GM19023 (cell line): ENCODE data around the gene MTHFS.
"Not testable (repeated sequence)": the region's sequence is repeated elsewhere in the genome, so short reads cannot be mapped to it uniquely, and the experiment has no call there.

Experiments
- ATAC-seq: cut with Tn5 transposase; IDR thresholded peaks from one replicate; pipeline ENCODE4 v1.9.1; 2021; ENCODE audit warnings: mild to moderate bottlenecking, moderate library complexity; ENCODE audit not compliant: unreplicated experiment

MTHFS gene

DNA sequence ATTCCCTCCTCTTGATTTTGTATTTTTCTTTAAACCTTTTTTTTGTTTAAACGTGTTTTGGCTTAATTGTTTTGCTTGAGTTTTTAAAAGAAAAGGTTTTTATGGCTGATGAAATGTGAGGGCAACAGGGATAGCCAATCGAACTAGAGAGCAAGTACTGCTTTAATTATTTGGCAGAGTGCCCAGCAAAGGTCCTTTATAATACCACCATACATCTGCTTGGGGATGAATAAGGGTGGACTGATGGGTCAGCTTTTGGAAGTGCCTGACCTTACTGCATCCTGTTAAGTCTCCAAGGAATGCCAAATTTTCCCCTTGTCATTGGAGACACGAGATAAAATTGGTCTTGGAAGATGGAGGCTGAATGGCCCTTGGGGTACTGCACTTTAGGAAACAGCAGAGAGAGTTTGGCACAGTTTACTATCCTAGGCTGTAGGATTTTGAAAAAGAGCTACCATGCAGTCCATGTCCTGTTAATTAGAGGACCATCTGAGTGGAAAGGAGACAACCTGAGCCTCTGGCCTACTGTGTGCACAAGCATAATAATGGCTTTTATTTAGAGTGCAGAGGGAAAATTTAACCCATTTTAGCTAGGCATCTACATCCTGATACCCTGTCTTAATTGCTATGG, 19.8 kb upstream of the MTHFS start:
- ATAC-seq, result no peak

DNA sequence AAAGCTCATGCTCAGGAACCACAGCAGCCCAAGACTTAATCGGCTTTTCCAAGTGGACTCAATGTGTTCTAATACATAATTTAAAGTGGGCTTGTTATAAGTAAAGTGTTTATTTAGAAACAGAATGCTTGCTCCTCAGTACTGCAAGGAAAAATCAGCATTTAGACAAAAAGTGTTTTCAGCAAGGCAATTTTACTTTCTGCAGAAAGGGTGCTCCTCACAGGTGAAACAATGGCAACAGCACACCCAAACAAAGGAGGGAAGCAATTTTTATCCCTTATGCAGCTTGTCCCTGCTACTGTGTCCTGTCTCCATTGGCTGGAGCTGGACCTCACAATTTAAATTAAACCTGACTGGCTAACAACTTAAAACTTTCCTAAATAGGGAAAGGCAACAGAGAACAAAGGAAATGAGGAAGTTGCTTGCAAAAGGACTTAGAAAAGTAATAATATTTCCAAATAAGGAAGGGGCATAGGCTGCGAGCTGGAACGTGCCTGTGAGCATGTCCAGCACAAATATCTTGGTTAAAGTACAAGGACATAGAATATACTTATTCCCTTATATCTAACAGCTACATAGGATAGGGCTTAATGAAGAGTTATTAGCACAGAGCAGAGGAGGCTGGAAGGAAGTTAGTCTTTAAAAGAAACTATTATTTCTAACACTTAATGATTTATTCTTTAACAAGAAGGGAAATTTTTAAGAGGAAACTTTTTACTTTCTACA, 19.1 kb upstream of the MTHFS start:
- not testable (repeated sequence) for ATAC-seq

DNA sequence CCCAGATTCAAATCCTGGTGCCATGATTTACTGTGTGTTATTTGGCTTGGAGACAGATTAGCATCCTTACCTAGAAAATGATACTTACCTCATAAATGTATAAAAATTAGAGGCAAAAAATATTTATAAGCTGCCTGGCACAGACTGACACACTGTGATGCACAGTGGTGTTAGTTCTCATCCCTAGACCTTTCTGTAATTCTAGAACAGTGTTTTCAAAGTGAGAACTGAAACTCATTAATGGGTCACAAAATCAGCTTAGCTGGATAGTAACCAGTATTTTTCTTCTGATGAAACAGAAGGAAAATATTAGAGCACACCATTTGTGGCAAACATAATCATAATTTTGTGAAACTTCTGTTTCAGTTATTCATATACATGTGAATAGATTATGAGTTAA, 17.9 kb upstream of the MTHFS start:
- ATAC-seq, result no peak

- ATAC-seq, result not testable (repeated sequence)
Measured at GRCh38 chr15:79909556-79910335, 12.9 kb upstream of the MTHFS start.

- no peak for ATAC-seq
Measured at GRCh38 chr15:79904271-79904670, 7.5 kb upstream of the MTHFS start.

DNA sequence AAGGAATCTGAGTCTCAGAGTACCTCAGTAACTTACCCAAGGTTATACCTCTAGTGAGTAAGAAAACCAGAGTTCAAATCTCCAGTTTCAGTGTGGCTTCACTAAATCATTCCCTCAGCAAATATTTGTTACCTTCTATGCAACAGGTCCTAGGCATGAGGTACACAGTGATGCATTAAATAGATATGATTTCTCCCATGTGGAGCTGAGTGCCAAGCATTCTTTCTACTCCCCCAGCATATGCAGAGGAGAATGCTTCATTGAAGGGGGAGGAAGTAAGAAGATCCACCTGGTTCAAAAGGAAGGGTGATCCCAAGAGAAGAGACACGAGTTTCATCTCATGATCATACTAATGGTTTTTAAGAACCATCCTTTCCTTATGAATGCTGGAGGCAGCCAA, 6.8 kb upstream of the MTHFS start:
- no peak for ATAC-seq

DNA sequence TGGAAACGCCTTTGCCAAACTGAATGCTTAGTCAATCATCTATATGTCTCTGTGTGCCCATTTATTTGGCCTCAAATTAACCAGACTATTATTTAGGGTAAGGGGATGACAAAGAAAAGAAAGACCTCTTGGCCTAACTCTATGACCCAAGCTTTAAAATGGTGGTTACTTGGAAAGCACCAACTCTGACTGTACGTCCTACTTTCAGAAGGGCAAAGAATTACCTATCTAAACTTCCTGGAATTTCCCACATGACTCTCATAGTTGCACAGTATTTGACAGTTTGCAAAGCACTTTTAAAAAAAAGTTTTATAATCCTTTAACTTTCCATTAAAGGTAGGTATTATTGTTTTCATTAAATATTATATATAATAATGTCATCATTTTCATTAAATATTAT, 6.3 kb upstream of the MTHFS start:
- no peak for ATAC-seq

GRCh38 chr15:79901958-79902357, 5.1 kb upstream of the MTHFS start:
- ATAC-seq, result no peak

- not testable (repeated sequence) for ATAC-seq
Measured at GRCh38 chr15:79900818-79901378, 4.1 kb upstream of the MTHFS start.

- ATAC-seq, result no peak
Measured at GRCh38 chr15:79900087-79900486, 3.3 kb upstream of the MTHFS start.

GRCh38 chr15:79898786-79899185, 2.0 kb upstream of the MTHFS start:
- ATAC-seq, result not testable (repeated sequence)

DNA sequence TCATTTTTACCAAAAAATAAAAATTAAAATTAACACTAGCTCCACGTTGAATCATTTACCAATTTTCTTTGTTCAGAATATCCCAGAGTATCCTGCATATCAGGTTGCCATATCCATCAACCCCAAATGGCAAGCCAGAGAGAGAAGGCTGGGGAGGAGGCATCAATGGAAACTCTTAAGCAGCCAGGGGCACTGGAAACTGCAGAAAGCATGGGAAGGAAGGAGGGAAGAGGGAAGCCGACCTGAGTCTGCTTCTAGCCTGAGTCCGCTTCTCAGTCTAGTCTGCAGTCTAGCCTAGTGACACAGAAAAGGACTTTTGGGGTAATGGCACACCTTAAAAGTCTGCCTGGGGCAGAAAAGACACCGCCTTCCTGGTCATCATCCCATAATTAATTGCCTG, 1.6 kb upstream of the MTHFS start:
- no peak for ATAC-seq

DNA sequence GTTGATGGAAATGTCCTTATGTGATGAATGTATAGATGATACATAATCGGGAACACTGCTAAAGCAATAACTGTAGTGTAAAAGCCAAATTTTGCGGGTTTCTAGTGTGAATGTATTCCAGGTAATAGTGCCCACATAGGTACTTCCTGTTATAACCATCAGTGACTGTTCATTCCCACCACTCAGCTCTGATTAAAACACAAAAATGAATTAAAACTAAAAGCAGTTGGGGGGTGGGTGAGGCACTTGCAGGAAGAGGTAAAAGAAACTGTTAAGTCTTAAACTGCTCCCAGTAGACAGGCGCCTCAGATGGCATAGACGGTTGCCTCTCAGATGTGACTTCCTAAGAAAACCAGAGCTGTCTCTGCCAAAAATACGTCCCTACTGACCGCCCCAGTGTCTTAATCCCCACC, 893 bp upstream of the MTHFS start:
- ATAC-seq, result no peak

DNA sequence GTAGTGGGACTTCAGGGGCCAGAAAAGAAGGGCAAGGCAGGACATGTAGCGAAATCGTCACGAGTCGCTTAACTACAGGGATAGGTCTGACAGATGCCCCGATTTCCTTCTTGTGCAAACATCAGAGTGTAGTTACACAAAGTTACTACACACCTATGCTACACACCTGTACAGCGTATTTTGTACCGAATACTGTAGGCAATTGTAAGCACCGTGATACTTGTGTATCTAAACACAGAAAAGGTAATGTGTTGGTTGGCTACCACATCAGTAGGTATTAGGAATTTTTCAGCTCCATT, 515 bp upstream of the MTHFS start:
- ATAC-seq, result no peak

DNA sequence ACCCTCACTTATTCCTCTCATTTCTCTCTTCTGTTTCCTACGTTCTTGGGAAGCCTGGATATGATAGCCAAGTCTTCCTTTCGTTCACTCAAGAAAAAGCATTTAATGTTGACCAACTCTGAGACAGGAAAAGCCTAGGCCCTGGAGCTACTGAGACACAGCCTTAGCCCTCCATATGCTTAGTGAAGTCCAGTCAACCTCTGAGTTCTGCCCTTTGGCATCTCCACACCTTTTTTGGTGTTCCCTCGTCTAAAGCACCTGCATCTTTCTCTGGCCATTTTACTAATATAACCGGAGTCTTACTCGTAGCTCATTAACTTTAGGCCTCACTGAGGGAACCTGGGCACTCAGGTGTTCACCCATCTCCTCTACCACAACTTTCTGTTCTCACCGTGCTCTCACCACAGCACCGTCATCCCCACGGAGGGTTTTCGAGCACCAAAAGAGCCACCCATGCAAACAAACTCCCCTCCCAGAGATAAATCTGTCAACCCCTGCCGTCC, 632 bp downstream of the MTHFS start:
- ATAC-seq, result no peak

DNA sequence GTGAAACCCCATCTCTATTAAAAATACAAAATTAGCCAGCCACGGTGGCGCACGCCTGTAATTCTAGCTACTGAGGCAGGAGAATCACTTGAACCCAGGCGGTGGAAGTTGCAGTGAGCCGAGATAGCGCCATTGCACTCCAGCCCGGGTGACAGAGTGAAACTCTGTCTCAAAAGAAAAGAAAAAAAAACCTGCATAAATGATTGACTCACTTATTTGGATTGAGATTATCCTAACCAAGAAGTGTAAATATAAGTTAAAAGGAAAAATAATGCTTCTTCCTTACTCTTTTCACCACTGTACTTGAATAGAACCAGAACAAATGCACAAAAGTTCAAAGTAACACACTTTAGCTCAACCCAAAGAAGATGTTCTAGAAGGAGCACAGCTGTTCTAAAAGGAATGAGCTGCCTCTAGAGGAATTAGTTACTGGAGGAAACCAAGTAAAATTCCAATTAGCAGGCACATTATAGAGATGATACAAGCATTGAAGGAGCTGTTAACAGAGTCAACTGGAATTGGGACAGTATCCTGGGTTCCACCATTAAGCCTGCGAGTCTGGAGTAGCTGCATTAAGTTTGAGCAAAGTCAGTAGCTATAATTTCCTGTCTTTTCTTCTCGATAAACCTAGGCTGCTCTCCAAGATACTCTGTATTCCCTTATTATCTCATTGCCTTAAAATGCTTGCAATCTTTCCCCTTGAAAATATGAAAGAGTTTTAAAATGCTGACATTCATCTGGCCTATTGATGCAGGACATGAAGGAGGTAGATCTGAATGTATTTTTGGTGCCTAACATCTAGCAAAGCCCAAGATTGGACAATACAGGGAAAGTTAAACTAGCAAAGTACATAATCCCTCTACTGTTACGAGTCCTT, 9.5 kb downstream of the MTHFS start:
- no peak for ATAC-seq

DNA sequence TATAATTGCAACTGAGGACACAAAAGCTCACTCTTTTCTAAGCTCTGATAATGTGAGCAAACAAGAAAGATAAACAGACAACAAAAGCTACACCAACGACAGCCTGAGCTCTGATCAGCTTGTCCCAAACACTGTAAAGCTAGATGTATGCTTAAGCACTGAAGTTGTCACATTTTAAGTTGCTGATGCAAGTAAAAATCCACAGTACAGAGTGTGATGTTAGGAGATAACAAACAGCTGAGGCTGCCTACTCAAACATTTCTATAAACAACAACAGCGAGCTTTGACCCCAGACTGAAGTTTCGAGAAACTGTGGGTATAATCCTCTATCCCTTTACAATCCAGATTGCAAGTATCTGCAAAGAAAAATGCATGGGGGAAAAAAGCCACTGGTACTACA, 10.7 kb downstream of the MTHFS start:
- ATAC-seq, result no peak

DNA sequence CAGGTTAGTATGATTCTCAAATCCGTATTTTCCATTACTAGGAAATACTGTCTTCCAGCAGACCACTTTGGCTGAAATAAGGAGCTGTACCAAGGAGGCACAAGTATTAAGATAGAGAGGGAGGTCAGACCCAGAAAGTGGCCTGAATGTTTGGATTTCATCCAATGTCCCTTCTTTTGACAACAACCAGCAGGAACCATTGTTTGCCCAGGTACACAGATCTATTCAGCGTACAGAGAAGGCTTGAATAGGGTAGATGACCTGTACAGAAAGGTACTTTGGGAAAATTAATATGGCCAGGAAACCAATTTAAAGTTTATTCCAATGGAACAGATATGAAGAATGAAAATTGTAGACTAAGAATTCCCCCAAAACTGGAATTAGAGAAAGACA, 12.6 kb downstream of the MTHFS start:
- no peak for ATAC-seq

DNA sequence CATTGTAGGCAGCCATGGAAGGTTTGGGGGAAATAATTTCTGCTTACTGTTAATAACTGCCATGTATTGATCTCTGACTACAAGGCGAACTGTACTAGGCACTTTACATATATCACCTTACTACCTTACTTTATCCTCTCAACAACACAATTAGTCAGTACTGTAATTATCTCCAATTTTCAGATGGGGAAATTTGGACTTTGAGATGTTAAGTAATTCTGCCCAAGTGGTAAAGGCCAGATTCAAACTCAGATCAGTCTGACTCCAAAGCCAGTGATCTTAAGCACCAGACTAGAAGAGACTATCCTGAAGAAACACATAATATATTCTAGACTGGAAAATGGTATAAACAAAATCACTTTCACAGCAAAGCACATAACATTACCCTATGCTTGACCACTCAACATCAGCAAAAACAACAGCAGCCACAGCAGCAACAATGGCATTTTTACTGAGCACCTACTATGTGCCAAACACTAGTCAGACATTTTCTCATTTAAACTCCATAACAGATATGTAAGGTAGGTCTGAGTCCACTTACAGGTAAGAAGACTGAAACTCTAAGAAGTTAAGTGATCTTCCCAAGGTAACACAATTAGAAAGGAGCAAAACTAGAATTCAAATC, 13.1 kb downstream of the MTHFS start:
- no peak for ATAC-seq

DNA sequence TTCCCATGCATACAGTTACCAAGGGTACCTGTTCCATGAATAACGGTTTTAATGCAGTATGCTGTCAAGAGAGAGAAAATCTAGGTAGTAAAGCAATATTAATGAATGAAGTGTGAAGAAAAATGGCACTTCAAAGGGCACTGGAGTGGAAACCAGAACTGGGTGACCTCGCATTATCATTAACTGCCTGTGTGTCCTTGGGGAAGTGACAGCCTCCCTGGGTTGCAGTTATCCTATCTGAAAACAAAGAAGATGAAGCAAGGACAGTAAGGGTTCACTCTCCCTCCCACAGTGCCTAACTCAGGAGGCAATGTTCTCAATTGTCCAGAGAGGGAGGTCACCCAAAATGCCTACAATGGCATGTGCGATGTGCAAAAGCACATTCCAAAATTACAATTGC, 15.1 kb downstream of the MTHFS start:
- no peak for ATAC-seq
